PC-9 (cell line): ENCODE data around the gene LONRF3. TPM values are rescaled to one million over a fixed set of nuclear protein-coding genes. Genes with fewer than 3 reads are reported as not detected.

ENCODE experiments used
- BruUV-seq: library from RNA; stranded (reverse); fragments of 400-500 nt; replicated peaks from 2 replicates; lab custom pipeline; 2021; lab: Mats Ljungman, UMichigan
- CTCF ChIA-PET: fragments of 300-600 bp; sonication (Branson Sonifier 250); formaldehyde crosslinking; loops from one replicate; lab custom pipeline; 2022; ENCODE audit warnings: antibody characterized with exemption; lab: Charles Lee
- POLR2A ChIA-PET: fragments of 300-600 bp; sonication (Branson Sonifier 250); formaldehyde crosslinking; loops from one replicate; lab custom pipeline; 2022; ENCODE audit warnings: antibody characterized with exemption; ENCODE audit not compliant: unreplicated experiment; lab: Charles Lee
- DNase-seq, 2 experiments: peaks; one replicate each; pipeline versions ENCODE4 v3.0.0 to v3.0.0-alpha.2; 2015 to 2022; ENCODE audit warnings: mixed read lengths in 1 of 2
- H2AFZ ChIP-seq: fragments of 200-600 bp; sonication (generic); 2 replicates; pipeline ENCODE4 v1.8.1; 2017; ENCODE audit warnings: antibody characterized with exemption
- H3F3A ChIP-seq: fragments of 200-600 bp; sonication (generic); 2 replicates; pipeline ENCODE4 v1.8.1; 2017; ENCODE audit warnings: antibody characterized with exemption, mild to moderate bottlenecking, low read depth; ENCODE audit not compliant: insufficient read depth
- H3K27ac ChIP-seq: fragments of 200-600 bp; sonication (generic); 2 replicates; pipeline ENCODE4 v1.6.1; 2016; ENCODE audit warnings: mixed run types
- H3K27me3 ChIP-seq: fragments of 200-600 bp; sonication (generic); 2 replicates; pipeline ENCODE4 v1.6.1; 2016; ENCODE audit warnings: low read depth, mixed run types; ENCODE audit not compliant: insufficient read depth
- H3K36me3 ChIP-seq: fragments of 200-600 bp; sonication (generic); 2 replicates; pipeline ENCODE4 v1.6.1; 2016; ENCODE audit warnings: low read depth, mixed run types
- H3K4me1 ChIP-seq: fragments of 200-600 bp; sonication (generic); replicated peaks from 2 replicates; pipeline ENCODE4 v1.6.1; 2016; ENCODE audit warnings: mixed run types; ENCODE audit not compliant: insufficient read depth
- H3K4me2 ChIP-seq: fragments of 200-600 bp; sonication (generic); 2 replicates; pipeline ENCODE4 v1.6.1; 2017; ENCODE audit warnings: mixed run types
- H3K4me3 ChIP-seq: fragments of 200-600 bp; sonication (generic); 2 replicates; pipeline ENCODE4 v1.6.1; 2016; ENCODE audit warnings: mixed run types
- H3K79me2 ChIP-seq: fragments of 200-600 bp; sonication (generic); 2 replicates; pipeline ENCODE4 v1.6.1; 2017; ENCODE audit warnings: low read depth, mixed run types
- H3K9me2 ChIP-seq: fragments of 200-600 bp; sonication (generic); 2 replicates; pipeline ENCODE4 v1.8.1; 2017; ENCODE audit warnings: mild to moderate bottlenecking; ENCODE audit not compliant: insufficient read depth
- H3K9me3 ChIP-seq: fragments of 200-600 bp; sonication (generic); 2 replicates; pipeline ENCODE4 v1.8.1; 2016; ENCODE audit warnings: low read depth; ENCODE audit not compliant: insufficient read depth
- H4K20me1 ChIP-seq: fragments of 200-600 bp; sonication (generic); 2 replicates; pipeline ENCODE4 v1.8.1; 2017; ENCODE audit not compliant: insufficient read depth
- CTCF ChIP-seq: fragments of 200-600 bp; sonication (generic); conservative IDR thresholded peaks from 2 replicates; pipeline ENCODE4 v1.6.1; 2017; ENCODE audit warnings: mixed run types, antibody characterized with exemption, mild to moderate bottlenecking, moderate library complexity
- EZH2 ChIP-seq: fragments of 200-600 bp; sonication (generic); IDR thresholded peaks from 2 replicates; pipeline ENCODE4 v1.8.0; 2017; ENCODE audit warnings: antibody characterized with exemption, low read depth
- intact Hi-C: fragments of 100-400 bp; cut with micrococcal nuclease; formaldehyde crosslinking; loops from one replicate; pipeline ENCODE4 v1.10.0; 2022; ENCODE audit not compliant: unreplicated experiment
- total RNA-seq: library from RNA; stranded (reverse); gene quantifications from 2 replicates; pipeline ENCODE4 v1.2.3, GENCODE V29; 2021

LONRF3 gene
- total RNA-seq, 1 experiment from 2014 or later, result 6.3 TPM

- no TSS peak for BruUV-seq
- peaks cover 7% of the 10 kb centered on the region; the same call in 1 of the 2 replicates for H3K27me3 ChIP-seq
- no peaks in the 10 kb centered on the region for H3K9me3 ChIP-seq
- H4K20me1 ChIP-seq, result no peaks in the 10 kb centered on the region
- H3K4me1 ChIP-seq, result peaks cover 13% of the 10 kb centered on the region
- peaks cover 13% of the 10 kb centered on the region; the same call in 1 of the 2 replicates for H3K79me2 ChIP-seq
- DNase-seq, result no peak
- no peak overlapping the region for H2AFZ ChIP-seq
- POLR2A ChIA-PET, result no interaction called here
- TF ChIP-seq EZH2 (no peak), CTCF (no peak)
- no peaks in the 10 kb centered on the region for H3K9me2 ChIP-seq
- H3K36me3 ChIP-seq, result no peaks in the 10 kb centered on the region
- CTCF ChIA-PET, result interaction anchor here (0.6 to 0.7 kb wide), 2 partner anchors 95 to 421 kb away, joined by 4 to 6 read pairs; no protein-coding TSS in a partner anchor
- H3F3A ChIP-seq, result peaks cover 12% of the 10 kb centered on the region; the same call in 1 of the 2 replicates
- no peak overlapping the region for H3K27ac ChIP-seq
- no peak overlapping the region for H3K4me3 ChIP-seq
- intact Hi-C loops, result no loop called here
- no peak overlapping the region for H3K4me2 ChIP-seq
Observed at GRCh38 chrX:118971552-118971951, 2.9 kb upstream of the LONRF3 start.

- TF ChIP-seq EZH2 (no peak), CTCF (no peak)
- peaks cover 31% of the 10 kb centered on the region for H3K79me2 ChIP-seq
- ChIA-PET CTCF (no interaction called here), POLR2A (no interaction called here)
- H3K9me2 ChIP-seq, result no peaks in the 10 kb centered on the region
- peaks cover 25% of the 10 kb centered on the region for H3K4me1 ChIP-seq
- no peak overlapping the region for H3K27ac ChIP-seq
- no peaks in the 10 kb centered on the region for H4K20me1 ChIP-seq
- peaks cover 25% of the 10 kb centered on the region for H3F3A ChIP-seq
- peak overlapping the region; percentile 93; the same call in 1 of the 2 replicates for H3K4me3 ChIP-seq
- BruUV-seq, result no TSS peak
- peaks cover 5% of the 10 kb centered on the region; the same call in 1 of the 2 replicates for H3K36me3 ChIP-seq
- H3K27me3 ChIP-seq, result peaks cover 7% of the 10 kb centered on the region; the same call in 1 of the 2 replicates
- no peak for DNase-seq
- H3K4me2 ChIP-seq, result peak overlapping the region; percentile 84
- intact Hi-C loops, result no loop called here
- peak overlapping the region; percentile 80; the same call in 1 of the 2 replicates for H2AFZ ChIP-seq
- H3K9me3 ChIP-seq, result no peaks in the 10 kb centered on the region
Observed at GRCh38 chrX:118973389-118974087, 880 bp upstream of the LONRF3 start.

GRCh38 chrX:118974908-118975671 is 672 bp downstream of the LONRF3 start:
- Histone ChIP-seq H3K9me2 (no peaks in the 10 kb centered on the region), H3K4me2 (peak overlapping the region; percentile 84), H3K9me3 (no peaks in the 10 kb centered on the region), H3K36me3 (peaks cover 19% of the 10 kb centered on the region), H3K4me3 (peak overlapping the region; percentile 93), H4K20me1 (no peaks in the 10 kb centered on the region), H2AFZ (peak overlapping the region; percentile 80), H3K27me3 (peaks cover 7% of the 10 kb centered on the region; the same call in 1 of the 2 replicates), H3K27ac (peak overlapping the region; percentile 95), H3K4me1 (peaks cover 27% of the 10 kb centered on the region), H3K79me2 (peaks cover 46% of the 10 kb centered on the region), H3F3A (peaks cover 26% of the 10 kb centered on the region)
- DNase-seq, result peak; percentile 41 to 48
- no TSS peak for BruUV-seq
- CTCF ChIA-PET, result no interaction called here
- POLR2A ChIA-PET, result interaction anchor here (0.7 to 0.8 kb wide), 2 partner anchors 263 to 415 kb away, joined by 6 to 7 read pairs; no protein-coding TSS in a partner anchor
- TF ChIP-seq CTCF (no peak; the same call in 1 of the 2 replicates), EZH2 (no peak)
- intact Hi-C loops, result no loop called here
